ENCODE results near the gene SLC25A31.

SLC25A31 gene

DNA sequence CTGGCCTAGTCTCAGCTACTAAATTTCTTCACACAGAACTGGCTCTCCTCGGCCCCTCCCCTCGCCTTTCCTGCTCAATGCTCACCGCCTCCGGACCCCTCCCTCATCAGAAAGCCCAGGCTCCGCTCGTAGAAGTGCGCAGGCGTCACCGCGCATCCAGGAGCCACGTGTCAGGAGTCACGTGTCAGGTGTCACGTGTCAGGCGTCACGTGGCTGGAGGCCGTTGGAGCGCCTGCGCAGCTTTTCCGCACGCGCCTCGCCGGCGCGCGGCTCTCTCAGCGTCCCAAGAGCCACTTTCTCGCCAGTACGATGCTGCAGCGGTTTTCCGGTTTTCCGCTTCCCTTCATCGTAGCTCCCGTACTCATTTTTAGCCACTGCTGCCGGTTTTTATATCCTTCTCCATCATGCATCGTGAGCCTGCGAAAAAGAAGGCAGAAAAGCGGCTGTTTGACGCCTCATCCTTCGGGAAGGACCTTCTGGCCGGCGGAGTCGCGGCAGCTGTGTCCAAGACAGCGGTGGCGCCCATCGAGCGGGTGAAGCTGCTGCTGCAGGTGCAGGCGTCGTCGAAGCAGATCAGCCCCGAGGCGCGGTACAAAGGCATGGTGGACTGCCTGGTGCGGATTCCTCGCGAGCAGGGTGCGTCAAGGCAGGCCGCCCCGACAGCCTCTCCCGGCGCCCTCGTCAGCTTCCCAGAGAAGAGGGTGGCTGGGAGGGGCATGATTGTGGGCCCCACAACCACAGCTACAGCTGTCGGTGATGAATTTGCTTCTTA lies at the start of gene SLC25A31:
Gene SLC25A31 (plus strand): TSS at position 259 of the 772 bp plus-strand sequence. CDS start 146 bp downstream, at position 405.
- Histone ChIP-seq H3K4me1 (ENCODE audit: insufficient read depth, low read length) (no peaks in the 10 kb centered on the region), H3K4me3 (ENCODE audit: low read length) (no peak within 1 kb of the TSS), H3K9me3 (ENCODE audit: low read length) (peaks cover 4% of the 10 kb centered on the region), H3K27me3 (ENCODE audit: insufficient read depth, low read length) (no peaks in the 10 kb centered on the region), H2AFZ (ENCODE audit: low read depth, low read length) (no peak within 1 kb of the TSS), H3K36me3 (ENCODE audit: insufficient read depth, low read length) (no peaks in the 10 kb centered on the region)

GRCh38 chr4:127685292-127685691 lies 44.9 kb upstream of the SLC25A31 start:
- Histone ChIP-seq H3K4me3 (ENCODE audit: low read length) (no peak overlapping the region), H3K36me3 (ENCODE audit: insufficient read depth, low read length) (peaks cover 59% of the 10 kb centered on the region), H3K4me1 (ENCODE audit: insufficient read depth, low read length) (no peaks in the 10 kb centered on the region), H3K27me3 (ENCODE audit: insufficient read depth, low read length) (no peaks in the 10 kb centered on the region), H2AFZ (ENCODE audit: low read depth, low read length) (no peak overlapping the region), H3K9me3 (ENCODE audit: low read length) (no peaks in the 10 kb centered on the region)

DNA sequence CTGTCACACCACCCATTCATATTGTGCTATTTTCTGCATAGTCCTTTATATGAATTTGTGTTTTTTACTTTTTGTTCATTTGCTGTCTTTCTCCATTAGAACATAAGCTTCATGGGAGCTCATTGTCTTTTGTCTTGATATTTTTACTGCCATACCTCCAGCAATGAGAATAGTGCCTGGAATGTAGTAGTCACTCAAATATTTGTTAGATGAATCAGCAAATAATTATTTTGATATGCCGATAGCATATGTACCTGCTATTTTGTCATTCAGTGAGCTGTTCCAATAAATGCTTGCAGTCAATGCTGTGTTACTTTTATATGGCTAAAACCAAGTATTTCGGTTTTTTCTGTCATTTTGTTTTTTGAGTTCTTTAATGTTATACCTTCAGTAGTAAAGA lies 43.5 kb upstream of the SLC25A31 start:
- Histone ChIP-seq H3K27me3 (ENCODE audit: insufficient read depth, low read length) (no peaks in the 10 kb centered on the region), H3K4me3 (ENCODE audit: low read length) (no peak overlapping the region), H3K4me1 (ENCODE audit: insufficient read depth, low read length) (no peaks in the 10 kb centered on the region), H2AFZ (ENCODE audit: low read depth, low read length) (no peak overlapping the region), H3K36me3 (ENCODE audit: insufficient read depth, low read length) (peaks cover 66% of the 10 kb centered on the region), H3K9me3 (ENCODE audit: low read length) (no peaks in the 10 kb centered on the region)

DNA sequence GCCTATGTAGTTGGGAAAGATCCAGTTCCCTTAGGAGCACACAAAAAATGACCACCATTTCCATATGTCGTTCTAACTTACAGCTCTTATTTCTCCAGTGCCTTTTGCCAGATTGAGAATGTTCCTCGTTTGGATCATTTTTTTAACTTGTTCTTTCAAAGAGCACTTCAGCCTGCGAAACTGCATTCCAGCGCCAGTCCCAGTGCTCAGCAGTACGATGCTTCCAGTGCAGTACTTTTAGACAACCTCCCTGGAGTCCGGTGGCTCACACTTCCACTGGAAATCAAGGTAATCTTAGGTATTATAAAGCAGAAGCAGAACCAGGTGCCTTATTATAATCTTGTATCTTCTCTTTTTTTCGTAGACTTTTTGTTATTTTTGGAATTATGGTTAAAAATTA lies 42.6 kb upstream of the SLC25A31 start:
- Histone ChIP-seq H3K27me3 (ENCODE audit: insufficient read depth, low read length) (no peaks in the 10 kb centered on the region), H3K4me3 (ENCODE audit: low read length) (no peak overlapping the region), H3K4me1 (ENCODE audit: insufficient read depth, low read length) (no peaks in the 10 kb centered on the region), H2AFZ (ENCODE audit: low read depth, low read length) (no peak overlapping the region), H3K36me3 (ENCODE audit: insufficient read depth, low read length) (peaks cover 66% of the 10 kb centered on the region), H3K9me3 (ENCODE audit: low read length) (no peaks in the 10 kb centered on the region)

GRCh38 chr4:127698789-127699200 lies 31.4 kb upstream of the SLC25A31 start:
- H3K9me3 ChIP-seq (ENCODE audit: low read length) = peaks cover 14% of the 10 kb centered on the region
- H3K4me1 ChIP-seq (ENCODE audit: insufficient read depth, low read length) = peaks cover 19% of the 10 kb centered on the region
- no peaks in the 10 kb centered on the region for H3K27me3 ChIP-seq (ENCODE audit: insufficient read depth, low read length)
- peaks cover 17% of the 10 kb centered on the region for H3K36me3 ChIP-seq (ENCODE audit: insufficient read depth, low read length)
- peak overlapping the region; percentile 54 for H2AFZ ChIP-seq (ENCODE audit: low read depth, low read length)
- peak overlapping the region; percentile 28 for H3K4me3 ChIP-seq (ENCODE audit: low read length)

DNA sequence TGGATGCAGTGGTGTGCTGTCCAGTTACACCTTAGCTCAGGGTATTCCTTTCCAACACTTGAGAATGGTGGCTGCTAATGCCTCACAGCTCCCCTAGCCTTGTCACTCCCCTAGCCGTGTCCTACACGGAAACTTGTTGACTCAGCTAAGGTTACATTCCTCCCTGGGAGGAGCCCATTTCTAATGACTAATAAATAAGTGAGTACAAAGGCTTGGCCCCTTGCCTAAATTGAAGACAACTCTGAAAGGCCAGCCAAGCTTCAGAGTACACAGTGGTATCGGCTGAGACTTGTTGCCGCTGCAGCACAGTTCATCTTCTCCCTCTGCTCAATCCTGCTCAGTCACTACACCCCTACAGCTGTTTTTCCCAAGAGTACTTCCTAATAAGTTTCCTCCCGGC lies 21.2 kb upstream of the SLC25A31 start:
- no peak overlapping the region for H3K4me3 ChIP-seq (ENCODE audit: low read length)
- no peaks in the 10 kb centered on the region for H3K4me1 ChIP-seq (ENCODE audit: insufficient read depth, low read length)
- peaks cover 87% of the 10 kb centered on the region for H3K36me3 ChIP-seq (ENCODE audit: insufficient read depth, low read length)
- no peak overlapping the region for H2AFZ ChIP-seq (ENCODE audit: low read depth, low read length)
- H3K27me3 ChIP-seq (ENCODE audit: insufficient read depth, low read length) = no peaks in the 10 kb centered on the region
- peaks cover 17% of the 10 kb centered on the region for H3K9me3 ChIP-seq (ENCODE audit: low read length)

GRCh38 chr4:127709456-127709855 lies 20.7 kb upstream of the SLC25A31 start:
- peaks cover 84% of the 10 kb centered on the region for H3K36me3 ChIP-seq (ENCODE audit: insufficient read depth, low read length)
- H3K9me3 ChIP-seq (ENCODE audit: low read length) = peaks cover 17% of the 10 kb centered on the region
- no peak overlapping the region for H2AFZ ChIP-seq (ENCODE audit: low read depth, low read length)

DNA sequence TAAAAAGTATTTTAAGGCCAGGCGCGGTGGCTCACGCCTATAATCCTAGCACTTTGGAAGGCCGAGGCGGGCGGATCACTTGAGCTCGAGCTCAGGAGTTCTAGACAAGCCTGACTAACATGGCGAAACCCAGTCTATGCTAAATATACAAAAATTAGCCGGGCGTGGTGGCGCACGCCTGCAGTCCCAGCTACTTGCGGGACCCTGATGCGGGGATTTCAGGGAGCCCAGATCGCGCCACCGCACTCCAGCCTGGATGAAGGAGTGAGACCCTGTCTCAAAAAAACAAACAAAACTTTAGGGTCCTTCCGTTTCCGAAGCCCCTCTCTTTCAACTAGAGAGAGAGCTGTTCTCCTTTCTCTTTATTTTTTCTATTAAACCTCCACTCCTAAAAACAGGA lies 1.2 kb downstream of the SLC25A31 start:
- no peaks in the 10 kb centered on the region for H3K4me1 ChIP-seq (ENCODE audit: insufficient read depth, low read length)
- no peak overlapping the region for H3K4me3 ChIP-seq (ENCODE audit: low read length)
- H3K27me3 ChIP-seq (ENCODE audit: insufficient read depth, low read length) = no peaks in the 10 kb centered on the region
- H3K9me3 ChIP-seq (ENCODE audit: low read length) = peaks cover 4% of the 10 kb centered on the region
- H2AFZ ChIP-seq (ENCODE audit: low read depth, low read length) = no peak overlapping the region
- H3K36me3 ChIP-seq (ENCODE audit: insufficient read depth, low read length) = no peaks in the 10 kb centered on the region

More at GRCh38 chr4:127709456-127709855, 20.7 kb upstream of the SLC25A31 start:
- no peaks in the 10 kb centered on the region for H3K27me3 ChIP-seq (ENCODE audit: insufficient read depth, low read length)
- no peaks in the 10 kb centered on the region for H3K4me1 ChIP-seq (ENCODE audit: insufficient read depth, low read length)
- H3K4me3 ChIP-seq (ENCODE audit: low read length) = no peak overlapping the region

DNA sequence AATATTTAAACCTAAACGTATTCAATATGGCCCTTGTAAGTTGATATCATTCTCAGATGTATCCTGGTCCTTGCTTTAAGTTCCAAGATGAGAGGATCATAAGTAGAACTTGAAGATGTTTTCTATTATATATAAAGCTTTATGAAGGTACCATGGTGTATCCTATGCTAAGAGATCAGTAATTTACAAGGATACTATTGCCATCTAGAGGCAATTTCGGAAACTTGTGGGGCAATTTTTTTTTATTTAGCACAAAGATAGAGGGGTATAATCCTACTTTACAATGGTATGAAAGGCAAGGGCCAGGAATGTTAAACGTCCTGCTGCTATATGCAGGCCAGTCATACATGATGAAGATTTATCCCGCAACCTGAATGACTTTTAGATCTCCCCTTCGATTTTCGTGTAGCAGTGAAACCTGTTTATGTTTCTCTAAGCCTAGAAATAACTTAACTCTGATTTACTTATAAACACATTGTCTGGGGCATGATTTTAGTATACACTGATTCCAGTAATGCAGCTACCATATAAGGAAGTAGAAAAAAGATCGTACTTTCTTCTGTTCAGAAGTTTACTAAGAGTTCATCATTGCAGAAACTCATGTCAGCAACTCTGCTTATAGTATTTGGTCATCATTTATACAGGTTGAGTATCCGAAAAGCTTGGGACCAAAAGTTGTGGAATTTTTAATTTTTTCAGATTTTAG lies 2.6 kb downstream of the SLC25A31 start:
- Histone ChIP-seq H3K4me3 (ENCODE audit: low read length) (no peak overlapping the region), H3K9me3 (ENCODE audit: low read length) (peaks cover 4% of the 10 kb centered on the region), H2AFZ (ENCODE audit: low read depth, low read length) (peak overlapping the region; percentile 21), H3K4me1 (ENCODE audit: insufficient read depth, low read length) (no peaks in the 10 kb centered on the region), H3K27me3 (ENCODE audit: insufficient read depth, low read length) (no peaks in the 10 kb centered on the region), H3K36me3 (ENCODE audit: insufficient read depth, low read length) (no peaks in the 10 kb centered on the region)

DNA sequence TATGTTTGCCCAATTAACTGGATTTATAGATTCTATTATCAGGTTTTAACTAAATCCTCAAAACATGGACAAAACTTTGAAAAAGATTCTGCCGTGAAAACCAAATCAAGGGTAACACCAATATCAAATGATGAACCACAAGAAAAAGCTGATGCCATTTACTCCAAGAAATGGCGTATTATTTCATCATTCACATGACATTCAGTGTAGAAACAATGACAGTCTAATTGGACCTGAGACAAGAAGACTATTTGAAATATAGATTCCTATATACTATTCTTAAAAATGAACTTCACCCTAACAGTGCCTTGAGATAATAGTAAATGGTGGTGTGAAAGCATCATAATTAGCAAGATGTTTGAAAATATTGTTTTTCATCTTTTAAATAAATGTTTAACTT lies 4.8 kb downstream of the SLC25A31 start:
- Histone ChIP-seq H3K4me3 (ENCODE audit: low read length) (no peak overlapping the region), H3K36me3 (ENCODE audit: insufficient read depth, low read length) (no peaks in the 10 kb centered on the region), H2AFZ (ENCODE audit: low read depth, low read length) (no peak overlapping the region), H3K4me1 (ENCODE audit: insufficient read depth, low read length) (no peaks in the 10 kb centered on the region), H3K27me3 (ENCODE audit: insufficient read depth, low read length) (no peaks in the 10 kb centered on the region), H3K9me3 (ENCODE audit: low read length) (peaks cover 4% of the 10 kb centered on the region)

DNA sequence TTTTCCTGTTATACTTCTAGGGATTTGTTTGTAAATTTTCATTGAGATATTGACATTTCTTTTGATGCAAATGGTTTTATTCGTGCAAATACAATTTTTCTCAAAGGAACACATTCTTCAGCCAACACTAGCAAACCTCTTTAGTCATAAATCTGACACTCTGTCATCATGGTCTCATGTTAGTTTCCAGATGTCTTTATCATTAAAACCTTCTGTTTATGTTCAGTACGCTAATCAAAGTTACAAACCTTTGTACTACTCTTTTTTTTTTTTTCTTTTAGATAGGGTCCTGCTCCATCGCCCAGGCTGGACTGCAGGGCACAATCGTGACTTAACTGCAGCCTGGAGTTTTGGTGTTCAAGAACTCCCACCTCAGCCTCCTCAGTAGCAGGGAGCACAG lies 7.1 kb downstream of the SLC25A31 start:
- Histone ChIP-seq H3K9me3 (ENCODE audit: low read length) (peaks cover 4% of the 10 kb centered on the region), H3K4me3 (ENCODE audit: low read length) (no peak overlapping the region), H3K27me3 (ENCODE audit: insufficient read depth, low read length) (no peaks in the 10 kb centered on the region), H2AFZ (ENCODE audit: low read depth, low read length) (no peak overlapping the region), H3K4me1 (ENCODE audit: insufficient read depth, low read length) (no peaks in the 10 kb centered on the region), H3K36me3 (ENCODE audit: insufficient read depth, low read length) (no peaks in the 10 kb centered on the region)

GRCh38 chr4:127741247-127741646 lies 11.0 kb downstream of the SLC25A31 start:
- no peak overlapping the region for H3K4me3 ChIP-seq (ENCODE audit: low read length)
- H3K4me1 ChIP-seq (ENCODE audit: insufficient read depth, low read length) = no peaks in the 10 kb centered on the region
- H3K36me3 ChIP-seq (ENCODE audit: insufficient read depth, low read length) = no peaks in the 10 kb centered on the region
- H2AFZ ChIP-seq (ENCODE audit: low read depth, low read length) = no peak overlapping the region
- H3K9me3 ChIP-seq (ENCODE audit: low read length) = peaks cover 4% of the 10 kb centered on the region
- H3K27me3 ChIP-seq (ENCODE audit: insufficient read depth, low read length) = no peaks in the 10 kb centered on the region

DNA sequence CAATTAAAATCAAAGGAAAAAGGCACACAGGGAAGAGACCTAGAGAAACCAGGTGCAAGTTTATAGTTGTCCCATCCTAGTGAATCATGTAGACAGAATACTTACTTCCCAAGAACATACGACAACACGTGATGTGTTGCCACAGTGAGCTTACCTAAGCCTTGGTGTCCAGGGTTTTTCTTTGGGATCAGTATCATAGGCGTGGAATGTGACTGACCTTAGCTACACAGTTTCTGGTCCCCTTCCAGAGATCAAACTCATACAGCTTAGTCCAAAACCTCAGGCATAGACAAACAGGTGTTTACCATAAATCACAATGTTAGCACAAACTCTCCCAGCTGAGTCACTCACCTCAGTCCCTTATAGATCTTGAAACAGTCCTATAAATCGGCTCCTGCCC lies 17.7 kb downstream of the SLC25A31 start:
- Histone ChIP-seq H2AFZ (ENCODE audit: low read depth, low read length) (no peak overlapping the region), H3K36me3 (ENCODE audit: insufficient read depth, low read length) (no peaks in the 10 kb centered on the region), H3K27me3 (ENCODE audit: insufficient read depth, low read length) (no peaks in the 10 kb centered on the region), H3K4me1 (ENCODE audit: insufficient read depth, low read length) (no peaks in the 10 kb centered on the region), H3K9me3 (ENCODE audit: low read length) (no peaks in the 10 kb centered on the region), H3K4me3 (ENCODE audit: low read length) (no peak overlapping the region)
